DOHH2 (cell line): ENCODE data around the gene SOX30.

ENCODE experiments used
- H3F3A ChIP-seq: fragments of 200-600 bp; sonication (generic), shearing (Covaris generic); 2 replicates; pipeline ENCODE4 v1.6.0; 2016; ENCODE audit warnings: antibody characterized with exemption, mild to moderate bottlenecking; ENCODE audit not compliant: control insufficient read depth, insufficient read depth
- H3K27ac ChIP-seq: fragments of 200-600 bp; sonication (generic); 2 replicates; pipeline ENCODE4 v1.5.1; 2014; ENCODE audit warnings: low read depth, mild to moderate bottlenecking, low read length, moderate library complexity
- H3K27me3 ChIP-seq: fragments of 200-600 bp; sonication (generic); 2 replicates; pipeline ENCODE4 v1.6.1; 2014; ENCODE audit warnings: mild to moderate bottlenecking, low read length, mixed read lengths; ENCODE audit not compliant: control insufficient read depth
- H3K36me3 ChIP-seq: fragments of 200-600 bp; sonication (generic); 2 replicates; pipeline ENCODE4 v1.6.1; 2014; ENCODE audit warnings: mild to moderate bottlenecking, low read length, moderate library complexity, mixed read lengths; ENCODE audit not compliant: control insufficient read depth
- H3K4me1 ChIP-seq: fragments of 200-600 bp; sonication (generic); 2 replicates; pipeline ENCODE4 v1.6.1; 2014; ENCODE audit warnings: mild to moderate bottlenecking, low read length, mixed read lengths; ENCODE audit not compliant: control insufficient read depth
- H3K4me2 ChIP-seq: fragments of 200-600 bp; sonication (generic); 2 replicates; pipeline ENCODE4 v1.6.0; 2014; ENCODE audit warnings: mild to moderate bottlenecking, low read length, moderate library complexity
- H3K4me3 ChIP-seq: fragments of 200-600 bp; sonication (generic); 2 replicates; pipeline ENCODE4 v1.5.1; 2014; ENCODE audit warnings: mild to moderate bottlenecking, low read length, mixed read lengths
- H3K79me2 ChIP-seq: fragments of 200-600 bp; sonication (generic); 2 replicates; pipeline ENCODE4 v1.6.1; 2014; ENCODE audit warnings: mild to moderate bottlenecking, low read length, mixed read lengths; ENCODE audit not compliant: control insufficient read depth
- H3K9me2 ChIP-seq: fragments of 200-600 bp; sonication (generic); replicated peaks from 2 replicates; pipeline ENCODE4 v1.6.1; 2014; ENCODE audit warnings: mild to moderate bottlenecking, low read length, mixed read lengths; ENCODE audit not compliant: control insufficient read depth
- H3K9me3 ChIP-seq: fragments of 200-600 bp; sonication (generic); 2 replicates; pipeline ENCODE4 v1.6.1; 2014; ENCODE audit warnings: antibody characterized with exemption, low read length, mixed read lengths; ENCODE audit not compliant: control insufficient read depth, insufficient read depth
- H4K20me1 ChIP-seq: fragments of 200-600 bp; sonication (generic); 2 replicates; pipeline ENCODE4 v1.6.0; 2014; ENCODE audit warnings: low read depth, mild to moderate bottlenecking, antibody characterized with exemption, low read length, moderate library complexity; ENCODE audit not compliant: control insufficient read depth, insufficient read depth
- EZH2phosphoT487 ChIP-seq: fragments of 200-600 bp; sonication (generic); IDR thresholded peaks from 2 replicates; pipeline ENCODE4 v1.6.1; 2017; ENCODE audit warnings: borderline replicate concordance, mild to moderate bottlenecking, antibody characterized with exemption, low read length, moderate library complexity, mixed read lengths
- TF ChIP-seq, protein P1 (sequence below): fragments of 200-600 bp; sonication (generic); IDR thresholded peaks from one replicate; pipeline ENCODE4 v1.5.1; 2014; ENCODE audit warnings: antibody characterized with exemption, mild to moderate bottlenecking, low read depth, low read length; ENCODE audit not compliant: poor library complexity, severe bottlenecking

The SOX30 gene

GRCh38 chr5:157651623-157652376, 438 bp downstream of the SOX30 start:
- H3K27ac ChIP-seq, result no peak overlapping the region
- peak overlapping the region; percentile 54 for H3K4me2 ChIP-seq
- H3K4me1 ChIP-seq, result peaks cover 29% of the 10 kb centered on the region
- no peaks in the 10 kb centered on the region for H3K79me2 ChIP-seq
- H3K36me3 ChIP-seq, result no peaks in the 10 kb centered on the region
- H4K20me1 ChIP-seq, result no peaks in the 10 kb centered on the region
- peaks cover 21% of the 10 kb centered on the region for H3K9me3 ChIP-seq
- no peak for TF ChIP-seq EZH2phosphoT487
- TF ChIP-seq, protein P1, sequence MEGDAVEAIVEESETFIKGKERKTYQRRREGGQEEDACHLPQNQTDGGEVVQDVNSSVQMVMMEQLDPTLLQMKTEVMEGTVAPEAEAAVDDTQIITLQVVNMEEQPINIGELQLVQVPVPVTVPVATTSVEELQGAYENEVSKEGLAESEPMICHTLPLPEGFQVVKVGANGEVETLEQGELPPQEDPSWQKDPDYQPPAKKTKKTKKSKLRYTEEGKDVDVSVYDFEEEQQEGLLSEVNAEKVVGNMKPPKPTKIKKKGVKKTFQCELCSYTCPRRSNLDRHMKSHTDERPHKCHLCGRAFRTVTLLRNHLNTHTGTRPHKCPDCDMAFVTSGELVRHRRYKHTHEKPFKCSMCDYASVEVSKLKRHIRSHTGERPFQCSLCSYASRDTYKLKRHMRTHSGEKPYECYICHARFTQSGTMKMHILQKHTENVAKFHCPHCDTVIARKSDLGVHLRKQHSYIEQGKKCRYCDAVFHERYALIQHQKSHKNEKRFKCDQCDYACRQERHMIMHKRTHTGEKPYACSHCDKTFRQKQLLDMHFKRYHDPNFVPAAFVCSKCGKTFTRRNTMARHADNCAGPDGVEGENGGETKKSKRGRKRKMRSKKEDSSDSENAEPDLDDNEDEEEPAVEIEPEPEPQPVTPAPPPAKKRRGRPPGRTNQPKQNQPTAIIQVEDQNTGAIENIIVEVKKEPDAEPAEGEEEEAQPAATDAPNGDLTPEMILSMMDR, result peak; percentile 58
- H3K4me3 ChIP-seq, result peak overlapping the region; percentile 50
- no peaks in the 10 kb centered on the region for H3F3A ChIP-seq
- H3K9me2 ChIP-seq, result no peaks in the 10 kb centered on the region
- no peaks in the 10 kb centered on the region for H3K27me3 ChIP-seq

DNA sequence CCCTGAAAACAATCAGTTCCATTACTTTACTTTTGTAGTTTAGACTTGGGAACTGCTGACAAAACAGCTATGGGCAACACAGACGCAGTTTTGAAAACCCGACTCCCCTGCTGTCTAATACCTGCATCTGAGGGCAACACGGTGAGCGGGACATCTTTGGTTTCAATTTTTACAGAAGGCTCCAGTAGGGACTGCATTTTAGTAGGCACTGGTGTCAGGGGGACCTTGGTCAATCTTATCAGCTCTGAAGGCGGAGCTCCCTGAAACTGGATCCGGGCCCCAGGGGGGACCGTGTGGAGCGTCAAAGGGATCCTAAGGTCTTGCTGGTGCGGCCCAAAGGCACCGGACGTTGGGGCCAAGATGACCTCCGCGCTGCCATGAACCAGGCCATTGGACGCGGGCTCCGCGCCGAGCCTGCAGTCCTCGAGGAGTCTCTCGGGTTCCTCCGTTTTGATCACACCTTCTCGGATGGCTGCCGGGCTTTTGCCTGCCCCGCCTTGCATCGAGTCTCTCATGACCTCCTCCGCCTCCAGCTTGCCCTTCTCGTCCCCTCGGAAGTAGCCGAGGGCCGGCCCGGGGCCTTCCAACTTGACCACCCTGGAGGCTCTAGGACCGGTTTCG, 1.1 kb downstream of the SOX30 start:
- H3K27me3 ChIP-seq, result no peaks in the 10 kb centered on the region
- H4K20me1 ChIP-seq, result no peaks in the 10 kb centered on the region
- no peaks in the 10 kb centered on the region for H3K9me2 ChIP-seq
- H3K4me1 ChIP-seq, result peaks cover 35% of the 10 kb centered on the region
- no peaks in the 10 kb centered on the region for H3K79me2 ChIP-seq
- H3K9me3 ChIP-seq, result peaks cover 18% of the 10 kb centered on the region
- H3K27ac ChIP-seq, result no peak overlapping the region
- H3K4me2 ChIP-seq, result peak overlapping the region; percentile 54; the same call in 1 of the 2 replicates
- TF ChIP-seq EZH2phosphoT487, result no peak
- TF ChIP-seq, protein P1, result no peak
- H3K4me3 ChIP-seq, result no peak overlapping the region
- H3K36me3 ChIP-seq, result no peaks in the 10 kb centered on the region
- H3F3A ChIP-seq, result no peaks in the 10 kb centered on the region

DNA sequence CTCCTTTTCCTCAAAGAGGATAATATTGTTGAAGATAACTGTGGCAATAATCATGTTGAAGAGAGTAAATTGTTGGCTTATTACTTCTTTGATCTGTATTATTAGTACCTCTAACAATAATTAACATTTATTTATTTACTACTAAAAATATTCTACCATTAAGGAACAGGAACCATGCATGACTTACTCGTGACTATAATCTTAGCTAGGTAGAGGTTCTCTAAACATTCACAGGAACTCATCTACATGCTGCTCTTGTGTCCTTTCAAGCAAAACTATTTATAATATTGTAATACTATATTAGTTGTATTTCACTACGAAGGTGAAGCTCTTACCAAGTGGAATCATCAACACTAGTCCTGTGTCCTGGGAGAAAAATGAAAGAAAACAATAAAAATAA, 3.1 kb downstream of the SOX30 start:
- H3K9me2 ChIP-seq, result no peaks in the 10 kb centered on the region
- H3K27me3 ChIP-seq, result no peaks in the 10 kb centered on the region
- peak overlapping the region; percentile 39 for H3K4me2 ChIP-seq
- H3K9me3 ChIP-seq, result peaks cover 11% of the 10 kb centered on the region; the same call in 1 of the 2 replicates
- no peak for TF ChIP-seq EZH2phosphoT487
- TF ChIP-seq, protein P1, result no peak
- H3K4me3 ChIP-seq, result no peak overlapping the region
- no peaks in the 10 kb centered on the region for H4K20me1 ChIP-seq
- H3K4me1 ChIP-seq, result peaks cover 39% of the 10 kb centered on the region
- no peaks in the 10 kb centered on the region for H3K36me3 ChIP-seq
- no peak overlapping the region for H3K27ac ChIP-seq
- no peaks in the 10 kb centered on the region for H3F3A ChIP-seq
- no peaks in the 10 kb centered on the region for H3K79me2 ChIP-seq
